HG03457 (cell line): ENCODE measurements around the gene KLRC4.
"Not testable (repeated sequence)": the region's sequence is repeated elsewhere in the genome, so short reads cannot be mapped to it uniquely, and the experiment has no call there.

ENCODE experiments used
- ATAC-seq: cut with Tn5 transposase; IDR thresholded peaks from one replicate; pipeline ENCODE4 v1.9.1; 2021; ENCODE audit warnings: moderate number of reproducible peaks; ENCODE audit not compliant: unreplicated experiment

The KLRC4 gene

GRCh38 chr12:10409392-10409791, at the start of gene KLRC4:
TSS of gene KLRC4 (minus strand) at chr12:10409757. CDS start at chr12:10409575, 182 bp downstream.
- no peak for ATAC-seq

GRCh38 chr12:10457760-10458159, 48.2 kb upstream of the KLRC4 start:
- ATAC-seq: no peak

GRCh38 chr12:10456856-10457255, 47.3 kb upstream of the KLRC4 start:
- ATAC-seq: no peak

GRCh38 chr12:10455766-10456165, 46.2 kb upstream of the KLRC4 start:
- ATAC-seq: no peak

GRCh38 chr12:10454531-10454930, 45.0 kb upstream of the KLRC4 start:
- no peak for ATAC-seq

- no peak for ATAC-seq
These were observed 43.6 kb upstream of the KLRC4 start, which contains the start of gene KLRC1 for GRCh38 chr12:10453156-10453555. TSS of gene KLRC1 (minus strand) at chr12:10453377. CDS start at chr12:10451156, 2,221 bp downstream.

GRCh38 chr12:10448236-10448635, 38.7 kb upstream of the KLRC4 start:
- ATAC-seq: no peak

- not testable (repeated sequence) for ATAC-seq
These were observed 36.5 kb upstream of the KLRC4 start for GRCh38 chr12:10446052-10446451.

- ATAC-seq: not testable (repeated sequence)
These were observed 31.6 kb upstream of the KLRC4 start for GRCh38 chr12:10441144-10441543.

GRCh38 chr12:10439608-10440274, 30.2 kb upstream of the KLRC4 start:
- ATAC-seq: not testable (repeated sequence)

GRCh38 chr12:10437601-10438000, 28.0 kb upstream of the KLRC4 start:
- ATAC-seq: not testable (repeated sequence)

- ATAC-seq: not testable (repeated sequence)
These were observed 26.3 kb upstream of the KLRC4 start, which contains the start of gene KLRC2 for GRCh38 chr12:10435816-10436215. TSS of gene KLRC2 (minus strand) at chr12:10436010. CDS start at chr12:10435986, 24 bp downstream.

GRCh38 chr12:10430623-10431022, 21.1 kb upstream of the KLRC4 start:
- not testable (repeated sequence) for ATAC-seq

GRCh38 chr12:10425938-10426337, 16.4 kb upstream of the KLRC4 start:
- not testable (repeated sequence) for ATAC-seq

- ATAC-seq: not testable (repeated sequence)
These were observed 14.8 kb upstream of the KLRC4 start for GRCh38 chr12:10424260-10424899.

- ATAC-seq: not testable (repeated sequence)
These were observed 12.6 kb upstream of the KLRC4 start for GRCh38 chr12:10422159-10422558.

- ATAC-seq: not testable (repeated sequence)
These were observed 10.8 kb upstream of the KLRC4 start, which contains the start of gene KLRC3 for GRCh38 chr12:10420334-10420733. TSS of gene KLRC3 (minus strand) at chr12:10420595. CDS start at chr12:10420550, 45 bp downstream.

GRCh38 chr12:10408842-10409241, 715 bp downstream of the KLRC4 start:
- ATAC-seq: no peak

GRCh38 chr12:10406725-10407124, 2.8 kb downstream of the KLRC4 start:
- no peak for ATAC-seq

GRCh38 chr12:10405294-10405693, 4.3 kb downstream of the KLRC4 start:
- ATAC-seq: no peak

GRCh38 chr12:10404798-10405197, 4.8 kb downstream of the KLRC4 start:
- no peak for ATAC-seq

- ATAC-seq: no peak
These were observed 8.7 kb downstream of the KLRC4 start for GRCh38 chr12:10400829-10401228.
